PFSK-1 (cell line): ENCODE results near the gene PPARG.

Experiments used
- FOXP2 ChIP-seq: optimal IDR thresholded peaks from 2 replicates; pipeline ENCODE3; 2011; ENCODE audit warnings: borderline replicate concordance, control low read depth, inconsistent platforms; ENCODE audit not compliant: insufficient read depth; ENCODE audit errors: extremely low read length, extremely low read depth
- POLR2AphosphoS5 ChIP-seq: IDR thresholded peaks from 2 replicates; pipeline ENCODE4 v1.6.1; 2012; ENCODE audit warnings: low read depth, mild to moderate bottlenecking, control low read depth, low read length, moderate library complexity
- SIN3A ChIP-seq: IDR thresholded peaks from 2 replicates; pipeline ENCODE4 v1.6.1; 2012; ENCODE audit warnings: mild to moderate bottlenecking, low read length, moderate library complexity, borderline replicate concordance; ENCODE audit not compliant: insufficient read depth
- TAF1 ChIP-seq: IDR thresholded peaks from 2 replicates; pipeline ENCODE4 v1.6.1; 2012; ENCODE audit warnings: low read length, control low read depth, borderline replicate concordance; ENCODE audit not compliant: insufficient read depth
- TF ChIP-seq, protein P1 (sequence below), 2 experiments: IDR thresholded peaks; 2 replicates each; pipeline versions ENCODE4 v1.6.1 to v1.8.0; 2011 to 2012; ENCODE audit warnings: low read depth in 2 of 2, low read length in 2 of 2, control low read depth in 1 of 2, inconsistent platforms in 1 of 2, mild to moderate bottlenecking in 1 of 2, moderate library complexity in 1 of 2; ENCODE audit not compliant: insufficient read depth in 1 of 2

PPARG gene

DNA sequence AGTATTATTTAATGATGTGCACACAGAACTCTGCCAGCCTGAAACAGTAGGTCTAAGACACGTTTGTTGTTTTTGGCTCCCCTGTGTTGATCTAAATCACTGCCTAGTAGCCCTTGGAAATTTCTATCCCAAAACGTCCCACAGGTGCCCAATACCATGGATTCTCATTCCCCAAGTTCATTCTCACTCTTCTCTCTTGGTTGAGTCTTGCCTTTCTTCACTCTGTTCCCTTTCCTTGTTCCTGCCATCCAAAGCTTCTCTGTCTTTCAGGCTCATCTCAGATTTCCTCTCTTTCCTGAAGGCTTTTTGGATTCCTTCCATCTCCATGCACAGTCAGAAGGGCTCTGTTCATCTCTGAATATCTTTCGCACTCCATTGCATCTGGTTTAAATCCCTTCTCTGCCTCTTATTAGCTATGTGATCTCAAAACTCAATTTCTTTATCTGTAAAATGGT lies 54.2 kb downstream of the PPARG start:
- TF ChIP-seq FOXP2 (no peak), TAF1 (no peak), POLR2AphosphoS5 (no peak), SIN3A (no peak)

DNA sequence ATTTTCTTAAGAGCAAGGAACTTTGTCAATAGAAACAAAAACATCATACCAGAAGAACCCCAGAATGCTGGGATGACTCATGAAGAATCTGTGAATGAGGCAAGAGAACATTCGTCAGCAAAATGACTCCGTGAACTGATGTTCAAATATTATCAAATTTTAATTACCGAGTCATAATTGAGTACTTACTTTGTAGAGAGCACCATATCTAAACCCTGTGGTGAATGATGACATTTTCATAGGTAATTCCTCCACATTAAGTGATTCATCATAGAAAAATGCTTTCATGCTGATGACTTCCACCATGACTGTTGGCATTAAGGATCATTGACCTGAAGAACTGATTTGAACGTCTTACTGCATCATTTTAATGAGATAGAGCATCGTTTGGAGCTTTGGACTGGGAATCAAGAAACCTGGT lies 56.3 kb downstream of the PPARG start:
- TF ChIP-seq FOXP2 (no peak), TAF1 (no peak), SIN3A (no peak), POLR2AphosphoS5 (no peak)
- TF ChIP-seq, protein P1, sequence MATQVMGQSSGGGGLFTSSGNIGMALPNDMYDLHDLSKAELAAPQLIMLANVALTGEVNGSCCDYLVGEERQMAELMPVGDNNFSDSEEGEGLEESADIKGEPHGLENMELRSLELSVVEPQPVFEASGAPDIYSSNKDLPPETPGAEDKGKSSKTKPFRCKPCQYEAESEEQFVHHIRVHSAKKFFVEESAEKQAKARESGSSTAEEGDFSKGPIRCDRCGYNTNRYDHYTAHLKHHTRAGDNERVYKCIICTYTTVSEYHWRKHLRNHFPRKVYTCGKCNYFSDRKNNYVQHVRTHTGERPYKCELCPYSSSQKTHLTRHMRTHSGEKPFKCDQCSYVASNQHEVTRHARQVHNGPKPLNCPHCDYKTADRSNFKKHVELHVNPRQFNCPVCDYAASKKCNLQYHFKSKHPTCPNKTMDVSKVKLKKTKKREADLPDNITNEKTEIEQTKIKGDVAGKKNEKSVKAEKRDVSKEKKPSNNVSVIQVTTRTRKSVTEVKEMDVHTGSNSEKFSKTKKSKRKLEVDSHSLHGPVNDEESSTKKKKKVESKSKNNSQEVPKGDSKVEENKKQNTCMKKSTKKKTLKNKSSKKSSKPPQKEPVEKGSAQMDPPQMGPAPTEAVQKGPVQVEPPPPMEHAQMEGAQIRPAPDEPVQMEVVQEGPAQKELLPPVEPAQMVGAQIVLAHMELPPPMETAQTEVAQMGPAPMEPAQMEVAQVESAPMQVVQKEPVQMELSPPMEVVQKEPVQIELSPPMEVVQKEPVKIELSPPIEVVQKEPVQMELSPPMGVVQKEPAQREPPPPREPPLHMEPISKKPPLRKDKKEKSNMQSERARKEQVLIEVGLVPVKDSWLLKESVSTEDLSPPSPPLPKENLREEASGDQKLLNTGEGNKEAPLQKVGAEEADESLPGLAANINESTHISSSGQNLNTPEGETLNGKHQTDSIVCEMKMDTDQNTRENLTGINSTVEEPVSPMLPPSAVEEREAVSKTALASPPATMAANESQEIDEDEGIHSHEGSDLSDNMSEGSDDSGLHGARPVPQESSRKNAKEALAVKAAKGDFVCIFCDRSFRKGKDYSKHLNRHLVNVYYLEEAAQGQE (IDR thresholded peaks at IDR 0.05; ENCODE audit: insufficient read depth in 1 of 2, low read depth in 2 of 2, low read length in 2 of 2): no peak

- no peak for TF ChIP-seq SIN3A
Measured at GRCh38 chr3:12345584-12346494, 57.0 kb downstream of the PPARG start.

GRCh38 chr3:12347301-12347700 lies 58.4 kb downstream of the PPARG start:
- TF ChIP-seq, protein P1 (IDR thresholded peaks at IDR 0.05; ENCODE audit: insufficient read depth in 1 of 2, low read depth in 2 of 2, low read length in 2 of 2): no peak
- TF ChIP-seq FOXP2 (no peak), SIN3A (no peak), POLR2AphosphoS5 (no peak), TAF1 (no peak)

DNA sequence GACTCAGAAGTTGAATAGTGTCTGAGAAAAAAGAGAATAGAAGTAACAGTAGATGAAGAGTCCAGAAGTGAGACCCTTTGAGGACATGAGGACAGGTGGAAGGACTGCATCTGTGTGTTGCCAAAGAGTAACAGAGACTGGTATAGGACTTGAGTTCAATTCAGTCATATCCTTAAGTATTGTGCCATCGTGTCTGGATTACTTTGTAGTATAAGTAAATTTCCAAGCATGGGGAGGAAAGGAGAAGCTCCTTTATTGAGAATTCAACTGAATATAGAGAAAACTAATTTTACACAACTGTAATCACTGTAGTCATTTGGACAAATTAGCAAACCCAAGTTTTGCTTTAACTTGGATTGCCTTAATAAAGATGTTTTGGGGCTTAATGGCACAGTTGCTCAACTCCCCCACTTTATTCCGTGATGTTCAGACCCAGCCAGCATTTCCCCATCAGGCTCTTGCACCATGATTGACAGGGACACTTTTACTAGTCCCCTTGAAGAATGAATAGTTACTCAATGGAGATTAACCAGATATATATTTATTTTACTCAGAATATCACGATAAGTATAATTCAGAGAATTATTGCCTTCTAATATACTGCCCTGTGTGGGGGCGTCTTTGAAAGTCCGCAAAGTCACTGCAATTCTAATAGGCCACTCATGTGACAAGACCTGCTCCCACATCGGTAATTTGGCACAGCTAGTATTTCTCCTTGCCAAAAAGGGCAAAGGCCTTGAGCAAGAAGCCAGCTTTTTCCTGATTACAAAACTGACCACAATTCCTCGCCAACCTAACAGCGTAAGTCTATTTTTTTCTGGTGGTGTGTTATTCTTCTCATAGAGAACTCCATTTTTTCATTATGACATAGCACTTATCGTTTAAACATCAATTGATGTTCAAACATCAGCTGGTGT lies 61.3 kb downstream of the PPARG start:
- no peak for TF ChIP-seq POLR2AphosphoS5
- TF ChIP-seq, protein P1 (IDR thresholded peaks at IDR 0.05; ENCODE audit: insufficient read depth in 1 of 2, low read depth in 2 of 2, low read length in 2 of 2): no peak
- TF ChIP-seq FOXP2: no peak
- TF ChIP-seq SIN3A: no peak
- no peak for TF ChIP-seq TAF1
